Measurements from ENCODE around the gene PRKAG2.

The PRKAG2 gene

DNA sequence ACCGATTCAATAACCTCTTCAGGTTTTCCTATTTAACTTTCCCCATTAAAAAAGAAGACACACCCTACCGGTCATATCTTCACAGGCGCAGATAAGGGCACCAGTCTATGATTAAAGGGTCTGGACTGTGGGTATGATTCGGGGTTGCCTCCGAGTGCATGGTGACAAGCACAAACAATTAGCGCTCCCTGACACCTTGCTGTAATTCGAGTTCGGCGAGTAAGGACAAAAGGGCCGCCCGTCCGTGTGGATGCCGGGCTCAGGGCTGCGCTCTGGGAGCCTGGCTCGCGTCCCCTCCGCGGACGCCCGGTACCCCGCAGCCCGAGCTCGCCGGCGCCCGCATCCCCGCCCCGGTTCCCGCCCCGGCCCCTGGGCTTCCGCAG lies 245.4 kb downstream of the PRKAG2 start:
- peak; percentile 12 for DNase-seq

GRCh38 chr7:151630851-151631569 lies 245.9 kb downstream of the PRKAG2 start:
- no peak for DNase-seq

GRCh38 chr7:151630358-151630757 lies 246.6 kb downstream of the PRKAG2 start:
- DNase-seq, result no peak

- no peak for DNase-seq
Observed at GRCh38 chr7:151629713-151630272, 247.1 kb downstream of the PRKAG2 start.

DNA sequence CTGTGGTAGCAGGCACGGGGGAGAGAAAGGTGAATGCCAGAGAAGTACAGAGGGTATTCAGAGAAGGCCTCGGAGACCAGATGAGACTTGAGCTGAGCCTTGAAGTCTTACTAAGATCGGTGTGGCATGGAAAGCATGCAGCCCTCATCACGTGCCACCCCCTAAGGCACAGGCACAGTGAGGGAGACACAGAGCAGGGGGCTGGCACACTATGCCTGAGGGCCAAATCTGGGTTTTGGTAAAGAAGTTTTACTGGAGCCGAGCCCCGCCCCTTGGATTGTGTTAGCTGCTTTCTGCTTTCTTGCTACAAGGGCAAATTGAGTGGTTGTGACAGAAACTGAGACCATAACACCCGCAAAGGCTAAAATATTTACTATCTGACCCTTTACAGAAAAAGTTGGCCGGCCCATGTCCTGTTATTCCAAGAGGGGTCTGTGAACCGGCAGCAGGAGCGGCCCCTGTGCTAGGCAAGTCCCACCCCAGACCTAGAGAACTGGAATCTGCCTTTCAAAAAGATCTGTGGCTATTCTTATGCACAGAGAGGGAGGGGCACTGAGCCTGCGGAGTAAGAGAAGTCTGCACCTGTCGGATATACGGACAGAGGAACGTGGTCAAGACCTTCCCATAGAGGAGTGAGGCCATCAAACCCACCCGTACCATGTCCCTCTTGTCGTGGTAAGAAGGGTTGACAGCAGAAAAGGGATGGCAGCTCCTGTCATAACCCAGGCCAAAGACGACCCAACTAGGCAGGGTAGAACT lies 247.9 kb downstream of the PRKAG2 start:
- no peak for DNase-seq

DNA sequence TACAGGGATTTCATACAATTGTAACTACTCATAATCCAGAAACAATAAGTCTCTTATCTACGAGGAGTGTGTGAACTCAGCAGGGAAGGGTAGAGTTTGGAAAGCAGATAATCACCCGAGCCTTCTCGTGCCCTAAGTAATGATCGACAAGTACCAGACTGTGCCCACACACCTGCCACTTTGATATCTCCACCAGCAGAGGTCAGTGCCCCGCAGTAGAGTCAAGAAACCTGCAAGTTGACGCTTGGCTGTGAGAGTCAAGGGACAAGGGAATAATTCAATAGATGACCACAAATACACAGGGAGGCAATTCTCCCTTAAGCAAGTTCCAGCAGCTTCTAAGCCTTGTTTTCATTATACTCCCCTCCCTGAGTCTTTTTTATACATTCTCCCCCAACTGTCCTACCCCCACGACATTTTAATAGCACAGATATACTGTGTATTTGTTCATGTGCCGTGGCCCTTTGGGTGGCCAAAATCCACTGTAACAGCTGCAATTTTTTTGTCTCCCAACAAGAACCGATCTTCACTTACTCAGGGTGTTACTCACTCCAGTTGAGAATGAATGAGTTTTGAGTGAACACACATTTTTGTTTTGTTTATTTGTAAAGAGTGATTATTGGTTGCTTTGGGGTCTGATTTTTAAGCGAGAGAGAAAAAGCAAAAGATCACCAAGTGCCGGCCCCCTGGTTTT lies 250.3 kb downstream of the PRKAG2 start:
- peak; percentile 8 for DNase-seq

- no peak for DNase-seq
Observed at GRCh38 chr7:151625606-151626005, 251.3 kb downstream of the PRKAG2 start.

DNA sequence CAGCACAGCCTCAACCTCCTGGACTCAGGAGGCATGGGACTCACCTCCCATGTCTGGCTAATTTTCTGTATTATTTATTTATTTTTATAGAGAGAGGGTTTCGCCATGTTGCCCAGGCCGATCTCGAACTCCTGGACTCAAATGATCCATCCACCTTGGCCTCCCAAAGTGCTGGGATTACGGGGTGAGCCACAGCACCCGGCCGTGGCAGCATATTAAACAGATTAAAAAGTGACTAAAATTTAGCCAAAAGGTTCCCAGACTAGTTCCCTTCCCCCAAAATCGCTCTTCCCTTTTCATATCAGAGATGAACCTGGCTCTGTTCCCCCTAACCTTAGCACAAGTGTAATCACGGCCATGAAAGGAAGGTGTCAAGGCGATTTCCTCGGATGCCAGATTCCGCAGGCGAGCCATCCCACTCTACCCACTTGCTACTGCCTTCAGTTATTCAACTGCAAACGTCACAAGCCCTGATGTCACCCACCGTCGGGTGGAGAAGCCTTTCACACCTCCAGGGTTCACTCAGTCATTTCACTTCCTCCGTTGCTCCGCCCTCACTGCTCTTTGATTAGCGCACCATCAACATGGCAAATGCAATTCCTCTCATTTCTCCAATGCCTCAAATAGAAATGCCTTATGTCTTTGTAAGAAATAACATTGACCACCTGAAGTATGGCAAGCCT lies 252.5 kb downstream of the PRKAG2 start:
- peak; percentile 11 for DNase-seq

GRCh38 chr7:151623766-151624165 lies 253.1 kb downstream of the PRKAG2 start:
- no peak for DNase-seq

DNA sequence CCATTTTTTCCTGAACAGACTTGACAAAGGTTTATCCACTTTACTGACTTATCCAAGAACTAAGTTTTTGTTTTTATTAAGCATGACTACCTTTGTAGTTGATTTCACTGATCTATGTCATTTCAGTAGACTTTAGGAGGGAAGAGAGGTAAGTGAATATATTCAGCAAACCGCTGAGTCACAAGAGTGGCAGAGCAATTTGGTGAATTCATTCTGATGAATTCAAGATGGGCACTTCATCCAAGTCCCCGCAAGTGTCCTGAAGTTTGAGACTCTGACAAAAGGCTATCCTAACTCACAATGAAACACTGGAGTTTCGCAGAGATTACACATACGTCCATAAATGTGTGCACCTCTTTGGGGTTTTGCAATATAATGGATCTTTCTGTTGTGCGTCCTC lies 255.0 kb downstream of the PRKAG2 start:
- no peak for DNase-seq

GRCh38 chr7:151616443-151617213 lies 260.3 kb downstream of the PRKAG2 start:
- DNase-seq, result no peak

- no peak for DNase-seq
Observed at GRCh38 chr7:151615784-151616183, 261.1 kb downstream of the PRKAG2 start.

DNA sequence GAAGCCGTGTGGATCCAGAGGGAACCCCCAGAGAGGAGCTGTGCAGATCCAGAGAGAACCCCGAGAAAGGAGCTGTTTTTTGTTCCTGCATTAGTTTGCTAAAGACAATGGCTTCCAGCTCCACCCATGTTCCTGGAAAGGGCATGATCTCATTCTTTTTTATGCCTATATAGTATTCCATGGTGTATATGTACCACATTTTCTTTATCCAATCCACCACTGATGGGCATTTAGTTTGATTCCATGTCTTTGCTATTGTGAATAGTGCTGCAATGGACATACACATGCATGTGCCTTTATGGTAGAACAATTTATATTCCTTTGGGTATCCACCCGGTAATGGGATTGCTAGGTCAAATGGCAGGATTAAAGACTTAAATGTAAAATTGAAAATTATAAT lies 261.9 kb downstream of the PRKAG2 start:
- no peak for DNase-seq

DNA sequence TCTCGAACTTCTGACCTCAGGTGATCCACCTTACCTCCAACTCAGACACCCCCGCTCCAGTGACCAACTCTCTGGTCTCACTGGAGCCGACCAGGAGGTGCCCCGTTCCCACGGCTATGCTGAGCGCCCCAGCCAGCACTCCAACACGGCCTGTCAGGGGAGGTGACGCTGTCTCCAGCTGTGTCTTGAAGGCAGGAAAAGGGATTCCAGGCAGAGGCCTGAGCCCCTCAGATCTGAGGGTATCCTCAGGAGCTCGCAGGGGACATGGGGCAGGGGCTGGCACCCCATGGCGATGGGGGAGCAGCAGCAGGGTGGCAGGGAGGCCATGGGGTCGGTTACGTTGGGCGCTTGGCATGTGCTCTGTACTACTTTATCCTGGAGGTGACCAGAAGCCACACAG lies 262.9 kb downstream of the PRKAG2 start:
- no peak for DNase-seq

- no peak for DNase-seq
Observed at GRCh38 chr7:151611878-151612277, 265.0 kb downstream of the PRKAG2 start.

- no peak for DNase-seq
Observed at GRCh38 chr7:151611041-151611440, 265.9 kb downstream of the PRKAG2 start.

GRCh38 chr7:151608031-151608551 lies 268.8 kb downstream of the PRKAG2 start:
- no peak for DNase-seq

DNA sequence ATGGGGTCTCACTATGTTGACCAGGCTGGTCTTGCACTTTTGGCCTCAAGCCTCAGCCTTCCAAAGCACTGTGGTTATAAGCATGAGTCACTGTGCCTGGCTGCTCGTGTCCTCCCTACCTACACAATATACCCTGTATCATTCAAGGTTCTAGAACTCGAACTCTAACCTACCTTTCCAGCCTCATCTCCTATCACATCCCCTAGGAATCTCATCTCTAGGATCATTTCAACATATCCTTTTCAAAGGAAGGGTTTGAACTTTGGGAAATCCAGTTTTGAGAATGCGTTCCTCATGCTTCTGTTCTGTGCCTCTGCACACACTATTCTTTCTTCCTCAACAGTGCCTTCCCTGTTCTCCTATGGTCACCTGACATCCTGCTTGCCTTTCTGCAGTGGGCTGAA lies 269.4 kb downstream of the PRKAG2 start:
- no peak for DNase-seq

- DNase-seq, result no peak
Observed at GRCh38 chr7:151603951-151604350, 273.0 kb downstream of the PRKAG2 start.

- no peak for DNase-seq
Observed at GRCh38 chr7:151601521-151602305, 275.2 kb downstream of the PRKAG2 start.

- DNase-seq, result no peak
Observed at GRCh38 chr7:151600331-151600730, 276.6 kb downstream of the PRKAG2 start.

Measured in stimulated activated CD4-positive, alpha-beta T cell treated with anti-CD3 and anti-CD28 coated beads, Interleukin-1b, Interleukin-23, amount 100 ng/mL, for 48 hours (primary cell).